Left kidney (tissue), 2 donors: ENCODE results near the gene SRP14. TPM values are rescaled to one million over a fixed set of nuclear protein-coding genes. Genes with fewer than 3 reads are reported as not detected.

Source experiments
- DNase-seq: peaks from one replicate; pipeline ENCODE4 v3.0.0-alpha.2; 2013
- polyA plus RNA-seq: library from polyadenylated mRNA; unstranded; fragments of 120-200 nt; gene quantifications from one replicate; pipeline ENCODE4 v1.2.1, GENCODE V29; 2013; ENCODE audit not compliant: insufficient read length

SRP14 gene
- polyA plus RNA-seq, 1 donor = 461 TPM

- DNase-seq = no peak
These were observed 31.7 kb upstream of the SRP14 start for GRCh38 chr15:40070608-40071218.

DNA sequence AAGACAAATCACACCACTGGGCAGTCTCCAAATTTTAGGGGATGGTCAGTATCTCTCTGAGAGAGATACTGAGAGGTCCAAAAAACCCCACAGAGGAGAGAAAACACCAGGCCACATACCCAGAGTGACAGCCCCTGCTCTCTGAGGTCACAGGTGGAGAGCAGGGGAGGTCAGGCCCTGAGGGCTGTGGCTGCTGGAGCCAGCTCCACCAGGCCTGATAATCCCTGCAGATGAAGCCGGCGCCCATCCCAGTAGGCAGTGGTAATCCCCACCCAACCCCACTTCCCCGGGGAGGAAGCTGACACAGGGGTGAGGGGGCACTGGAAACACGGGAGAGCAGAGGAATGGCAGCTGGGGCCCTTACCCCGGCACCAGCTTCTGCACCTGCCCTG is 31.2 kb upstream of the SRP14 start:
- no peak for DNase-seq

GRCh38 chr15:40069178-40070165 is 30.5 kb upstream of the SRP14 start:
- peak; percentile 87 for DNase-seq

GRCh38 chr15:40067921-40068624 is 29.1 kb upstream of the SRP14 start:
- no peak for DNase-seq

- no peak for DNase-seq
These were observed 27.6 kb upstream of the SRP14 start for GRCh38 chr15:40066589-40066988.

- DNase-seq = no peak
These were observed 26.2 kb upstream of the SRP14 start for GRCh38 chr15:40065166-40065565.

DNA sequence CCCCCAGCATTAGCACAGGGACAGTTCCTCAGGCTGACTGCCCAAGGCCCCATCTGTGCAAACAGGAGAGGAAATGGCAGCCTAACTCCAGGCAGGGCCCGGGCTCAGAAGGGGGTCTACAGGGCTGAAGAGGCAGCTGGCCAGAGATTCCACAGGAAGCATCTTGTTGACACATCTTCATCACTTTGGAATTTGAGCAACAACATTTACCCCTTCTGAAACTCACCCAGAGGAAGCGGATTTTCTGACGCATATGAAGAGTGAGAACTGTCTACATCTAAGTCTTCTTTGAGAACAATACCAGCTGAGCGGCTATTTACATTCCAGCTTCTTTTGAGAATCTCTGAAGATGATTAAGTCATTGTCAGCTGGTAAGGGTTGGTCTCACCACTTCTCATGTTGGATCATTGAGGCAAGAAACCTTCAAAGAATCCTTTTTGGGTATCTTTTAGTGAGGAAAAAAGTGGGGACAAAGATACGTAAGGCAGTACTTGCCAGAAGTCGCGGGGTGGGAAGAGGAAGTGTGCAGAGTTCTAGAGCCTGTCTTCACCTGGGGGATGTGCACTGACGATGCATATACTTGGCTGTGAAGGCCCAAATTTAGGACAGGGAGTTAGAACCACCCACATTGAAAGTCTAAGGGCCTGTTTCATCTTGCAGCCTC is 25.4 kb upstream of the SRP14 start:
- DNase-seq = no peak

- no peak for DNase-seq
These were observed 24.6 kb upstream of the SRP14 start for GRCh38 chr15:40063563-40064011.

DNA sequence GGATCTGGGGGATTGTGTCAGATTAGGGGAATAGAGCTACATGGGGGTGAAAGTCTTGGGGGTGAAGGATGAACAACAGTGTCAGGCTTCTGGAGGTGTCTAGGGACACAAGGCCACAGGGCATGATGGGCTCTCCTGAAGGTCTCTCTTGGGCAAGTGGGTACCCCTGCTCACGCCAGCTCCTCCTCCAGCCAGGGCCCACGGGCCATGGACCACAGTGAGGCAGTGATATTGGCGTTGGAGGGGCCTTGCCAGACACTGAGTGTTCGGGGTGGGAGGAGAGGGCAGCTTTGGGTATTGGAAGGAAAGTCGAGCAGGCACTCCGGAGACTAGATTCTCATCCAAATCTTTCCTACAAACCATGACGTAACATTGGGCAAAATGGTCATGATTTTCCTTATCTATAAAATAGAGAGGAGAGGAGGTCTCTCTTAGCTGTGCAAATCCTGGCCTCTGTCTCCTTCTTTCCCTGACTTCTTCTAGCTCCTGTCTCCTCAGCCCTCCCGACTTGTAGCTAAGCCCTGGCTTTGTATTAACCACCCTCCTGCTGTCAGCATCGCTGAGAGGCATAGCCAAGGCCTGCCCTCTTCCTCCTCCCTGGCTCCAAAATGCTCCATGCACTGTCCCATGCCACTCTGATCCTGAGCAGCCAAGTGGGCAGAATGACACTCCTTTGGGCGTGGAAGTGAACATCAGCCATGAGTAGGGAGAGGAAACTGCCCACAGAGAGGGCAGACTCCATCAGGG is 24.0 kb upstream of the SRP14 start:
- DNase-seq = no peak

DNA sequence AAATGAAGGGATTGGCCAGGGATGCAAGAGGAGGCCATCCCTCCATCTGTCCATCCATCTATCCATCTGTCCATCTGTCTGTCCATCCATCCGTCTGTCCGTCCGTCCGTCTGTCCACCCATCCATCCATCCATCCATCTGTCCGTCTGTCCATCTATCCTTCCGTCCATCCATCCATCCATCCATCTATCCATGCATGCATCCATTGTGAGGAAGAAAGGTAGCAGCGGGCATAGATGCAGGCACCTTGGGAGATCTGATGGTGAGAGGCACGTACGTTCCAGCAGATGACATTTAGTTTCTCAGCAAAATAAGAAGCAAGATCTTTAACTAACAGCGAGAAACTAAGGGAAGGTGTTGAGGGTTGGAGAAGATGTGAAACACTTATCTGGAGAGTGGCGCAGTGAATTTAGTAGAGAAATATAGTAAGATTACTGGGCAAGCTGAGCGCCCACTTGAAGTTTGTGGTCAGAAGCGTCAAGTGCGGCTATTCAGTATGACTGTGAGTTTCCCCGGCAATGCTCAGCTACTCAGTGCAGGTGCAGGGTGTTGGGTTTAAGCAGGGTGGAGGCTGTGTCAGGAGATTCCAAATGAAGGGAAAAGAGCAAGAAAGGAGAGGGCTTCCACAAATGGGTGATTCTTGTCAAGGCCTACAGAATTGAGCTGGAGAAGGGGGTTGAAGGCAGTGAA is 22.4 kb upstream of the SRP14 start:
- no peak for DNase-seq

DNA sequence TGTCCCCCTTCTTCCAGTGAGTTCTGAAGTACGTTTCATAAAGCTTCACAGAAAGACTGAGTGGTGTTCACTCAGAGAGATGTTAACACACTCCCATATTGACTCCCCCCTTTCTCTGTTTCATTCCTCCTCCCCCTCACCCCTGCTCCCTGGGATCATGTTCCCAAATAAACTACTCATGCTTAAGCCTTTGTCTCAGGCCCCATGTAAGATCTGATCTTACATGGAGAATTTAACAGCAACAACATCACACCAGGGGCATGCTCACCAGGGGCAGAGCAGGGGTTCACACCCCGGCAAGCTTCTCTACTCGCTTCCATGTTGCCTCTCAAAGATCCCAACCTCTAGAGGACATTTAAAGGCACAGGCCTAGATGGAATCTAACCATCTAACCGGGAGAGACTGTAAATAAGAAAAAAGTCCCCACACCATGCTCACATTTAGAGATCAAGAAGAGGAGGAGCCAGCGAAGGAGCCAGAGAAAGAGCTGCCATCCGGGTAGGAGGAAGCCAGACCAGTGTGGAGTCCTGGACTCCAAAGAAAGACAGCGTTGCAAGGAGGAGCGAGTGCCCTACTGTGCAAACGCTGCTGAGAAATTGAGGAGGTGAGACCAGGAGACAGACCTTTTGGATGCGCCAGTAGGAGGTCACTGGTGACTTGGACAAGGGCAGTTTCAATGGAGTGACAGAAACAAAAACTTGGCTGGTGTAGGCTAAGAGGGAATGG is 21.4 kb upstream of the SRP14 start:
- peak; percentile 71 for DNase-seq

DNA sequence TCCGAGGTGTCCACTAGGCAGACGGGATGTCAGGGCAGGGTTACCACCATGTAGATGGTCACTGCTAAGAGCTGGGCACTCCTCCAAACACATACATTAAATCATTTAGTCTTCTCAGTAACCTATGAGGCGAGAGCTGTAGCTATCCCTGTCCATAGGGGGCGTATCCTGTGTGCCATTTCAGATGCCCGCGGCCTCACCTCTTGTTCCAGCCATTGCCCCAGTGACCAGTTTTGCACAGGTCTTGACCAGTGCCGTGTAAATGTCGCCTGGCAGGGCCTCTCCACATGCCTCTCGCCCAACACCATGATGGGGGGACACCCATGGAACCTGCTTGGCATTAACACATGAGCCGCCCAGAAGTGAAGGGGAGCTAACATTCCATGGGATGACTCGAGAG is 20.8 kb upstream of the SRP14 start:
- no peak for DNase-seq

GRCh38 chr15:40058476-40059140 is 19.6 kb upstream of the SRP14 start:
- no peak for DNase-seq

DNA sequence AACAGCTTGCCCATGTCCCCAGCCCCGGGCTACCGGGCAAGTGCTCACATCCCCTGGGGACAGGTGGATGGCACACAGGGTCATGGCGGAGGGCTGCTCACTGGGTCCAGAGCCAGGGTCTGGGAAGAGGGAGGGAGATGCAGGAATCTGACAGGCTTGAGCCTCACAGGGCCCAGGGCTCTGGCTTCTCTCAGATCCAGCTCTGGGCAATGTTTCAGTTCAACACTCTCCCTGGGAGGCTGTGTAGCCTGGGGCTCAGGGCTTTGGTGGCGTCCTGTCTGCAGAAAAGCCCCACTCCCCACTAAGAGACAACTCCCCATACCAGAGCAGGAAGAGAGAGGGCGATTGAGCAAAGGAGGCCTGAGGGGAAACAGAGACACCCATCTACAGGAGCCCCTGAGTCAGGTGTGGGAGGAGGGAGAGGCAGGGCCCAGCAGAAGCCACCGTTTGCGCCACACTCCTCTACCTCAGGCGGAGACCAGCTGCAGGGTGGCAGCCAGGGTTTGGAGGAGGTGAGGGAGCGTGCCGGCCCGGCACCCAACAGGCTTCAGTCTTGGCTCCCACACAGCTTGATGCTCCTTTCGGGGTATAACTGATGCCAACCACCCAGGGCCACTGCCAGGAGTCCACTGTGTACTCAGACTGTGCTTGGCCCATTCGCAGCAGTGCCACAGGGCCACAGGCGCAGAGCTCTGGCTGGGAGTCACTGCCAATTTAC is 16.8 kb upstream of the SRP14 start:
- DNase-seq = no peak

DNA sequence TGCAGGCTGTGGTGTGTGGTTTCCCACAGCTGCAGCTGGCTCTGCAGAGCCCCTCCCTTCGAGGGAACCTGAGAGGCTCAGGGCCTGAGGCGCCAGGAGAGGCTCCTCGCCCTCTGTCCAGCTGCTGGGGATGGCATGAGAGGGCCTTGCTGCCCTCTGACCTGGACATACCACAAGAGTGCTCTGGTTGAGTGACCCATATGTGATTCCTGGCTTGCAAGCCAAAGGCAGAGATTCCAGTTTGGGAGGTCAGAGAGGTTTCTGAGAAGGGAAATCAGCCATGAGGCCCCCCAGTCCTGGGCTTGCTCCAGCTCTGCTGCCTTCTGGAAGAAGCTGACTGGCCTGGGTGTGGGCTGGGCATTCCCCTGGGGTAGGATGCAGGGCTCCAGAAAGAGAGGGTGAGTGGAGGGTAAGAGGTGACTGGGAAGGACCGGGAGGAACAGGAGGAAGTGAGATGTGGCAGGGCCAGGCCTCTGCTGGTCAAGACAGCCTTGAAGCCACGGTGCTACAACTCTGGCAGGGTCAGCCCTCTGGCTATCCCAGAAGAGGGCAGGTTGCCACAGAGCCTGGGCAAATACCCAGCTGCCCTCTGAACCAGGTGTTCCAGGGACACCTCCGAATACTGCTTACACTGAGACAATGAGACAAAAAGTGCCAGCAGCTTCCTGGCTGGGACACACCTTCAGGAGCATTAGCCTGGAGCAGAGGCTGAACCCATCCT is 16.0 kb upstream of the SRP14 start:
- peak; percentile 53 for DNase-seq

- DNase-seq = no peak
These were observed 15.5 kb upstream of the SRP14 start for GRCh38 chr15:40054605-40054854.

DNA sequence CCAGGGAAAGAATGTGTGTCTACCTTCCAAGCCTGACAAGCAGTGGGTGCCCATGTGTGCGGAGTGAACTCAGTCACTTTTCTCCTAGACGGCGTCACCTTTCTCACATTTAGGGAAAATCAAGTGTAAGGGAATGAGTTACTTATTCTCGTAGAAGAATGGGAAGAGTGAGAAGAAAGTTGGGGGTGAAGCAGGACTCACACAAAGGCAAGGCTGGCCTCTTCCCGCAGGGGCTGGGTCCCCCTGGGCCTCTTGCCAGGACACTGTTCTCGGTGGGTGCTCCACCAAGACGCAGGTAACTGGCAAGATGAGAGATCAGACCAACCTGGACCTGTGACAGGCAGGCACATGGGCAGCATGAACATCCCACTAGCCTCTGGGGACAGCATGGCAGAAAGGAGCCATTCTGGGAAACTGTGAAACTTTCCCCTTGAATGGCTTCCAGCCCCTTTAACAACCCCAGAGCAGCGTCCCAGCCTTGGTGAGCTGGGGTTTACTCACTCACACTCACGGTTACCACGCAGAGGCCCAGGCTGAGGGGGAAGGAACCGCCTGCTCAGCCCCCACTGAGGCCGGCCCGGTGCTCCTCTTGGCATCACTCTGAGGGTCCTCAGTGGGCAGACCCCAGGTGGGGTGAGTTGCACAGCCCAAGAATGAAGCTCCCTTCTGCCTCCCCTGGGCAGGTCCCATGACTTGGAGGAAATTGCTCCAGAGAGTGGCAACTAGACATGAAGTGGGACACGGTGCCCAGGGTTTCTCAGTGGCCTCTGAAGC is 15.0 kb upstream of the SRP14 start:
- no peak for DNase-seq
